ENCODE data around the gene ZC3H18.

GRCh38 chr16:88532434-88533241 lies 37.6 kb upstream of the ZC3H18 start:
- no peak for TF ChIP-seq CTCF (IDR thresholded peaks at IDR 0.05)
- no peak for TF ChIP-seq E2F1 (CRISPR knock-in tag; IDR thresholded peaks at IDR 0.05)

All from WTC11 (cell line).